HG03108 (cell line): ENCODE measurements around the gene CAP1.
"Not testable (repeated sequence)": the region's sequence is repeated elsewhere in the genome, so short reads cannot be mapped to it uniquely, and the experiment has no call there.

Experiments
- ATAC-seq: cut with Tn5 transposase; IDR thresholded peaks from one replicate; pipeline ENCODE4 v1.9.1; 2021; ENCODE audit warnings: moderate library complexity; ENCODE audit not compliant: unreplicated experiment

CAP1 gene

DNA sequence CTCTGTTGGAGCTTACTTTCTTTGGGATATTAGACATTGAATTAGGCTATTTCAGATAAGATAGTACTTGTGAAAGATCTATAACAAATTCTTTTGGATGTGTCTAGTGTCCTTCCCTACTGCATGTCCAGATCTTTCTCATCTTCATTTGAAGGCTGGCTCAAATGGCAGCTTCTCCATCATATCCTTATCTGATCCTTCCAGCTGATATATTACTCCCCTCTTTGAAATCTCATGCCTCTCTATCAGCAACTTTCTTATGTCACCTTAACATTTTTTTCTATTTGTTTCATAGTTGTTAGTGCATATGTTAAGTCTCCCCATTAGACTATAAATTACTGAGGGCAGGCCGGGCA is 17.5 kb downstream of the CAP1 start:
- ATAC-seq = no peak

DNA sequence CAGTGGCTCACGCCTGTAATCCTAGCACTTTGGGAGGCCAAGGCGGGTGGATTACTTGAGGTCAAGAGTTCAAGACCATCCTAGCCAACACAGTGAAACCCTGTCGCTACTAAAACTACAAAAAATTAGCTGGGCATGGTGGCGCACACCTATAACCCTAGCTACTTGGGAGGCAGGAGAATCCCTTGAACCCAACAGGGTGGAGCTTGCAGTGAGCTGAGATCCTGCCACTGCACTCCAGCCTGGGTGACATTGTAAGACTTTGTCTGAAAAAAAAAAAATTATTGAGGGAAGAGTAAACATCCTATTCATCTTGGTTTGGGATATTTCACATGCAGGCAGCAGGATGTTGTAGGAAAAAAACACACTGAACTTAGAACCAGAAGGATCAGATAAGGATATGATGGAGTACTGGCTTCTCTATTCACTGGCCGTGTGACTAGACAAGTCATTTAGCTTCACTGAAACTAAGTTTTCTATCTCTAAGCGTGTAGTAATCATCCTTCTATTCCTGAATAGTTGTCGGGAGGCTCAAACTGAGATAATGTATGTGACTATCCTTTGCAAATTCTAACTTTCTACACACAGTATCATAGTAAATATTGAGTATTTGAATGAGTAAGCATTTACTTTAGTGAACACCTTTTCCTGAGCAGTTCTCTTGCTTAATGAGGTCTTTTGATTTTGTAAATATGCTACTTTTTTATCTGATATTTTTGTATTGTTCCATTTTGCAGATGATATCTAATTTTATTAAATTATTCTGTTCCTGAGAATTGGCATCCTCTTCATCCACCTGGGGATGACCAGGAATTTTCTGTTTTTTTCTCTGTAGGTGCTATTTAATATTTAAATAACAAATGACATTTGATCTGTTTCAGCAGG is 18.2 kb downstream of the CAP1 start:
- ATAC-seq = no peak

- peak; percentile 40 for ATAC-seq
Measured at GRCh38 chr1:40059338-40059959, 18.9 kb downstream of the CAP1 start.

GRCh38 chr1:40059960-40060750 is 19.6 kb downstream of the CAP1 start:
- no peak for ATAC-seq

- peak; percentile 82 for ATAC-seq
Measured at GRCh38 chr1:40064797-40065499, 24.4 kb downstream of the CAP1 start.

DNA sequence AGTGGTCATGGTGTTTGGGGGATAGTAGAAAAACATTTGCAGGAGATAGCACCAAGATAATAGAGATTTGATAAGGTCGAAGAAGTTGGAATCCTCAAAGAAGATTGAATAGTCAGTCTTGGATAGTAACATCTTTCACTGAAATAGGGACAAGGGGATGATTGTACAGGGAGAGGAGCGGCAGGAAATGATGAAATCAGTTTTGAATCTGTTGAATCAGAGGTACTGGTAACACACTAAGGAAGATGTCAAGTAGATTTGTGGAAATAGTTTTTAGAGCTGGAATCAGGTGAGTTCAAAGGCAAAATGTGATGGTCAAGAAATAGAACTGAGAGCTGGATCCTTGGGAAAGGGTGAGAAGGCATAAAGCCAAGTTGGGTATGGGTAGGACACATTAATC is 26.5 kb downstream of the CAP1 start:
- no peak for ATAC-seq

GRCh38 chr1:40067851-40068250 is 27.3 kb downstream of the CAP1 start:
- ATAC-seq = no peak

GRCh38 chr1:40072142-40072541 is 31.6 kb downstream of the CAP1 start:
- no peak for ATAC-seq

DNA sequence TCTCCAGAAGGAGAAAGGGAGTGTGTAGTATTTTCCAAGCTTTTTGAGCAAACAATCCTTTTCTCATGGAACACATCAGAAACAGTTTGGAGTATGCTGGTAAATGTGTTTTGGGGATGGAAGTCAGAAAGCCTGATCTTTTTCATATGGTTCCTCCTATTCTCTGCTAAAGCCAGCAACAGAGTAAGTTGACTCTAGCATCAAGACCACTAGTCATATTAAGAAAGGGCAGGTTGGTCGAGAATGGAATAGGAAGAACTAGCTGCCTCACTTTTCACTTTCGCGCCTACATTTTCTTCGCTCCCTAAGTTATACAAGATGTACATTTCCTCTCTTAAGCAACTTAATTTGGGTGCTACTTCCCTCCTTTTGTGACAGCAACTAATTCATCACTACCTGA is 32.5 kb downstream of the CAP1 start:
- no peak for ATAC-seq

DNA sequence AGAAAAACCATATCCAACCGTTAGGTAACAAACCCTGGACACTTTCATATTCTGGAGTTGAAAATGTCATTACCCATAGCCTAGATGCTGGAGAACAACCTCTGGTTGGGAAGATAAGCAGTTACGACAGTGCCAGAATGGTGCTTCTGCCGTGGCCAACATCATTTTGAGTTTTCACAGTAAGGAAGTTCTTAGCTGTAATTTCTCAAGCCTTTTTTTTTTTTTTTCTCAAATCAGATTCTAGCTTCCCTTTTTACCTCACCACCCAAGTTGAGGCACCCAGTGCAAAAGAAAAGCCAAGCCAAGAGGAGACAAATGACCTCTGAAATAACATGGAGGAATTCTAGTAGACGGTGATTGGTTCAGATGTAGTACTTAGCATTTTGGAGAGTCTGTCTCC is 34.7 kb downstream of the CAP1 start:
- ATAC-seq = no peak

- ATAC-seq = no peak
Measured at GRCh38 chr1:40076895-40077312, 36.4 kb downstream of the CAP1 start.

GRCh38 chr1:40078512-40079333 is 38.2 kb downstream of the CAP1 start:
- ATAC-seq = no peak

- no peak for ATAC-seq
Measured at GRCh38 chr1:40079774-40080400, 39.4 kb downstream of the CAP1 start.

DNA sequence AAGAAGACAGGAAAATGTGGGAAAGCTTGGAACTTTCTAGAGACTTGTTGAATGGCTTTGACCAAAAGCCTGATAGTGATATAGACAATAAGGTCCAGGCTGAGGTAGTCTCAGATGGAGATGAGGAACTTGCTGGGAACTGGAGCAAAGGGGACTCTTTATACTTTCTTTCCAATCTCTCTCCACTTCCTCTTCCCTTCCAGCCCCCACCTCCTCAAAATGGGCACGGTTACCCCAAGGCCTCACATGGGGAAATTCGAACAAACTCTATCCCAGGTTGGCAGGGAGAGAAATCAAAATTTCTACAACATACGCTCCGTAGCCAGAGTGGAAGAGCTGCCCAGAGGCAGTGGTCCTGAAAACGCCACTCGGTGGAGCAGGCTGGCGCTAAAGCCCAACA is 41.3 kb downstream of the CAP1 start:
- no peak for ATAC-seq

DNA sequence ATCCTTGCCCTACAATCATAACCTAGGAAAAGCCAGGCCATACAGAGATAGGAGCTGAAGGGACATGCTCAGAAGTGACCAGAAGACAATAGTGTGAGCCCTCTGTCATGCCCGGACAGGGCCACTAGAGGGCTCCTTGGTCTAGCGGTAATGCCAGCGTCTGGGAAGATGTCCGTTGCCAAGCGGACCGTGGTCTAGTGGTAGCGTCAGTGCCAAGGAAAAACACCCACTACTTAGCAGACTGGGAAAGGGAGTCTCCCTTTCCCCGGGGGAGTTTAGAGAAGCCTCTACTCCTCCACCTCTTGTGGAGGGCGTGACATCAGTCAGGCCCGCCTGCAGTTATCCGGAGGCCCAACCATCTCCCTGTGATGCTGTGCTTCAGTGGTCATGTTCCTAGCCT is 44.2 kb downstream of the CAP1 start:
- ATAC-seq = not testable (repeated sequence)

DNA sequence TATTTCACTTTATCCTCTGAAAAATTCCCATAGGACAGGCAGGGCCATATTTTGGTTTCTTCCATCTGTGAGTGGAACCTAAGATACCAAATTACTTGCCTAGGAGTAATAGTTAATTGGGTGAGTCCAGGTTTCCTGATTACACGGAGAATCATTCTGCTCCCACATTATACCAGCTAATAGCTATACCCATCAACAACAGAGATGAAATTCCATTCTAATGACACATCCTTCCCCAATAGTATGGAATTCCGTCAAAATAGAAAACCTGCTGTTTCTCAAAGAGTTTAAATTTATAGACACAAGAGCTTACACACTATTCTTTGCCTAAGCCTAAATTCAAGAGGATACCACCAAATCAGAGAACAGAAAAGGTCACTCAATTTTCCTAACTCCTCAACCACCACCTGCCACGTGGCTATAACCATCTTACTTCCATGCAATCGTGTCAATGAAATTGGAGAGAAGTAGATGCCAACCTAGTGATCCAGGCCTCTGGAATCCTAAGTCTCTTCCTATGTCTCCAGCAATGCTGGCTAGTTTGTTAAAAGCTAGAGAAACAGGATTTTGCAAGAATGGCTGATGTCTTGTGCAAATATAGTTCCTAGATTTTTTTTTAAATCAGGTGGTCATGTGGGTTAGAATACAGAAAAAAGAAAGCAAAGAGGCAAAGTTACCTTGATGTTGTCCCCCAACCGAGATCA is 50.3 kb downstream of the CAP1 start:
- no peak for ATAC-seq

DNA sequence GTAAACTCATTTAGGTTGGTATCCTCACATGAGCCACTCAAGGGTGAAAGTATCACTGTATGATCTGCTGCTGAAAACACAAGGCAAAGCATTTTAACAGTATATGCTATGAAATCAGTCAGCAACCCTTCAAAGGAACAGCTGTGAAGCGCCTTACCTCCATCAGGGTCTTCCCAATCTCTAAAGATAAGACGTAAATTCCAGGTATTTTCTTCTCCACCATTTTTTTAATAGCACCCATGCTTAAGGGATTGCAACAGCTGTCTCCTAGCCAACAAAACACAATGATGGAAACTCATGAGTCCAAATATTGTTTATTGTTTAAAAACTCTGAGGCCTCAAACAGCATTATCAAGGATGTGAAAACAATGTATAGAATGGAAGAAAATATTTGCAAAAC is 51.7 kb downstream of the CAP1 start:
- no peak for ATAC-seq

DNA sequence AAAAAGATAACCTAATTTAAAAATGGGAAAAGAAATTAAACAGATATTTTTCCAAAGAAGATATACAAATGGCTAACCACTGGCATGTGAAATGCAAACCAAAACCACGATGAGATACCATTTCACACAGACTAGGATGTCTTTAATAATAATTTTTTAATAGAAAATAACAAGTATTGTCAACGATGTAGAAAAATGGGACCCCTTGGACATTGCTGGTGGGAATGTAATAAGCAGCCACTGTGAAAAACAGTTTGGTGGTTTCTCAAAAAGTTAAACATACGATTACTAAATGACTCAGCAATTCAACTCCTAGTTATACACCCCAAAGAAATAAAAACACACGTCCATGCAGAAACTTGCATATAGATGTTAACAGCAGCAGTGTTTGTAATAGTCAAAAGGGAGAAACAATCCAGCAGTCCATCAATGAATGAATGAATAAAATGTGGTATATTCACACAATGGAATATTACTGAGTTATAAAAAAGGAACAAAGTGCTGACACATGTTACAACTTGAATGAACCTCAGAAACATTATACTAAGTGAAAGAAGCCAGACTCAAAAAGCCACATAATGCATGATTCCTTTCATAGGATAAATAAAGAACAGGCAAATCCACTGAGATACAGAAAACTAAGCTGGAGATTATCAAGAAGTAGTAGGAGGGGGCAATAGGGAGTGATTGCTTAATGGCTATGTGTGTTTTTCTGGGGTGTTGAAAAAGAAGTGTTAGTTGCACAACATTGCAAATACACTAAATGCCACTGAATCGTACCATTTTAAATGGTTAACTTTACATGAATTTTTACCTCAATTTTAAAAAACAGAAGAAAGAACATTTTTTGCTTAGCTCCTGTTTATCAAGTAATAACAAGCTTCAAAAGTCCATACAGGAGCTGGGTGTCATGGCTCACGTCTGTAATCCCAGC is 52.4 kb downstream of the CAP1 start:
- no peak for ATAC-seq
